ENCODE measurements around the gene TRPV5. TPM values are rescaled to one million over a fixed set of nuclear protein-coding genes. Genes with fewer than 3 reads are reported as not detected.

TRPV5 gene
- total RNA-seq, 1 donor from 2014 or later = not detected

GRCh38 chr7:142913051-142913450, 20.5 kb downstream of the TRPV5 start:
- H3K4me1 Mint-ChIP-seq (ENCODE audit: unreplicated experiment) = no peaks in the 10 kb centered on the region
- H3K27me3 Mint-ChIP-seq (ENCODE audit: unreplicated experiment) = peaks cover 2% of the 10 kb centered on the region
- no peak for DNase-seq (ENCODE audit: extremely low spot score, unreplicated experiment)
- no peak overlapping the region for H3K4me3 Mint-ChIP-seq (ENCODE audit: unreplicated experiment)
- TF ChIP-seq, protein P1, sequence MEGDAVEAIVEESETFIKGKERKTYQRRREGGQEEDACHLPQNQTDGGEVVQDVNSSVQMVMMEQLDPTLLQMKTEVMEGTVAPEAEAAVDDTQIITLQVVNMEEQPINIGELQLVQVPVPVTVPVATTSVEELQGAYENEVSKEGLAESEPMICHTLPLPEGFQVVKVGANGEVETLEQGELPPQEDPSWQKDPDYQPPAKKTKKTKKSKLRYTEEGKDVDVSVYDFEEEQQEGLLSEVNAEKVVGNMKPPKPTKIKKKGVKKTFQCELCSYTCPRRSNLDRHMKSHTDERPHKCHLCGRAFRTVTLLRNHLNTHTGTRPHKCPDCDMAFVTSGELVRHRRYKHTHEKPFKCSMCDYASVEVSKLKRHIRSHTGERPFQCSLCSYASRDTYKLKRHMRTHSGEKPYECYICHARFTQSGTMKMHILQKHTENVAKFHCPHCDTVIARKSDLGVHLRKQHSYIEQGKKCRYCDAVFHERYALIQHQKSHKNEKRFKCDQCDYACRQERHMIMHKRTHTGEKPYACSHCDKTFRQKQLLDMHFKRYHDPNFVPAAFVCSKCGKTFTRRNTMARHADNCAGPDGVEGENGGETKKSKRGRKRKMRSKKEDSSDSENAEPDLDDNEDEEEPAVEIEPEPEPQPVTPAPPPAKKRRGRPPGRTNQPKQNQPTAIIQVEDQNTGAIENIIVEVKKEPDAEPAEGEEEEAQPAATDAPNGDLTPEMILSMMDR (IDR thresholded peaks at IDR 0.05) = no peak
- no peak overlapping the region for H3K27ac Mint-ChIP-seq (ENCODE audit: unreplicated experiment)
- H3K36me3 Mint-ChIP-seq (ENCODE audit: unreplicated experiment) = no peaks in the 10 kb centered on the region
- H3K9me3 Mint-ChIP-seq (ENCODE audit: unreplicated experiment) = no peaks in the 10 kb centered on the region

DNA sequence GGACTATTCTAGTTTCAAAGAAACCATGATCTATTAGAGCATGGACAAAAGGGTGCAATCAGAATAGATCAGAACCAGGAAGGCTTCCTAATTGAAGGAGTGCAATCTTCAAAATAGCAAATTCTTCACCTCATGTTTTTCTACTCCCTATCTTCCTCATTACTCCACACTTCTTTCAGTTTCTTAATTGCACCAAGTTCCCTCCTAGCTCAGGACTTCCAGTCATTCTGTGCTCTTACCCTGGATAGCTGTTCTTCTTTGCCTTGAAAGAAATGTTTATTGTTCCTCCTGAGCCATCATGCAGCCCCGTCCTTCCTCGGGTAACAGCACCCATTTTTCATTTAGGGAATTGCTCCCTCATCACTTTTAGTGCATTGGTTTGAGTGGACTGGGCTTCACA, 23.1 kb downstream of the TRPV5 start:
- H3K4me3 Mint-ChIP-seq (ENCODE audit: unreplicated experiment) = no peak overlapping the region
- TF ChIP-seq, protein P1 (IDR thresholded peaks at IDR 0.05) = no peak
- no peaks in the 10 kb centered on the region for H3K36me3 Mint-ChIP-seq (ENCODE audit: unreplicated experiment)
- H3K27ac Mint-ChIP-seq (ENCODE audit: unreplicated experiment) = no peak overlapping the region
- H3K27me3 Mint-ChIP-seq (ENCODE audit: unreplicated experiment) = no peaks in the 10 kb centered on the region
- H3K4me1 Mint-ChIP-seq (ENCODE audit: unreplicated experiment) = no peaks in the 10 kb centered on the region
- DNase-seq (ENCODE audit: extremely low spot score, unreplicated experiment) = no peak
- H3K9me3 Mint-ChIP-seq (ENCODE audit: unreplicated experiment) = peaks cover 4% of the 10 kb centered on the region

- Mint-ChIP-seq H3K9me3 (ENCODE audit: unreplicated experiment) (peaks cover 4% of the 10 kb centered on the region), H3K27ac (ENCODE audit: unreplicated experiment) (no peak overlapping the region), H3K27me3 (ENCODE audit: unreplicated experiment) (no peaks in the 10 kb centered on the region), H3K36me3 (ENCODE audit: unreplicated experiment) (no peaks in the 10 kb centered on the region), H3K4me1 (ENCODE audit: unreplicated experiment) (no peaks in the 10 kb centered on the region), H3K4me3 (ENCODE audit: unreplicated experiment) (no peak overlapping the region)
- TF ChIP-seq, protein P1 (IDR thresholded peaks at IDR 0.05) = no peak
- DNase-seq (ENCODE audit: extremely low spot score, unreplicated experiment) = no peak
These were observed 23.5 kb downstream of the TRPV5 start for GRCh38 chr7:142910031-142910433.

GRCh38 chr7:142908921-142909890, 24.3 kb downstream of the TRPV5 start:
- Mint-ChIP-seq H3K4me1 (ENCODE audit: unreplicated experiment) (no peaks in the 10 kb centered on the region), H3K9me3 (ENCODE audit: unreplicated experiment) (peaks cover 4% of the 10 kb centered on the region), H3K27me3 (ENCODE audit: unreplicated experiment) (no peaks in the 10 kb centered on the region), H3K36me3 (ENCODE audit: unreplicated experiment) (no peaks in the 10 kb centered on the region), H3K27ac (ENCODE audit: unreplicated experiment) (no peak overlapping the region), H3K4me3 (ENCODE audit: unreplicated experiment) (no peak overlapping the region)
- TF ChIP-seq, protein P1 (IDR thresholded peaks at IDR 0.05) = no peak
- DNase-seq (ENCODE audit: extremely low spot score, unreplicated experiment) = no peak

DNA sequence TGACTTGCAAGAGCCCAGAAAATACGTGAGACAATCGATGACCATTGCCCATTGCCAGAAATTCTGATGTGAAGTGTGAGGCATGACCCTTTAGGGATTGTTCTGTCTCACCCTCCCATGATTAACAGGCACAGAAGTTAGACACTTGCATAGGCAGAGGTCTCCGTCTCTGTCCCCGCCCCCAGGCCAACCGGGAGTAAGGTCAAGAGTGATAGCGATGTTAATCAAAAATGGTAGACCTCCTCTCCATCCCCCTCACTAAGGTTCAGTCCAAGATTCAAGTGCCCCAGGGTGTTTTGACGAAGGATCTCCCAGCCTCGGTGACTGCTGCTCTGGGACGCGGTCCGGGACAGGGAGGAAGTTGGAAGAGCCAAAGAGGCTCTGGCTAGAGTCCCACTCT, 25.3 kb downstream of the TRPV5 start:
- Mint-ChIP-seq H3K9me3 (ENCODE audit: unreplicated experiment) (peaks cover 4% of the 10 kb centered on the region), H3K4me1 (ENCODE audit: unreplicated experiment) (no peaks in the 10 kb centered on the region), H3K27ac (ENCODE audit: unreplicated experiment) (no peak overlapping the region), H3K36me3 (ENCODE audit: unreplicated experiment) (no peaks in the 10 kb centered on the region), H3K4me3 (ENCODE audit: unreplicated experiment) (no peak overlapping the region), H3K27me3 (ENCODE audit: unreplicated experiment) (no peaks in the 10 kb centered on the region)
- DNase-seq (ENCODE audit: extremely low spot score, unreplicated experiment) = no peak
- TF ChIP-seq, protein P1 (IDR thresholded peaks at IDR 0.05) = no peak
